AG09319 (cell line): ENCODE results near the gene SERTAD1.

Experiments
- DNase-seq: peaks from one replicate; pipeline ENCODE4 v3.0.0-alpha.2; 2010; ENCODE audit warnings: low read depth; ENCODE audit errors: extremely low read depth
- CTCF ChIP-seq: IDR thresholded peaks from 2 replicates; pipeline ENCODE4 v1.5.1; 2011; ENCODE audit warnings: low read depth, mild to moderate bottlenecking, inconsistent platforms, low read length, moderate library complexity

Gene SERTAD1

GRCh38 chr19:40423938-40424337, 1.9 kb downstream of the SERTAD1 start:
- no peak for DNase-seq
- no peak for TF ChIP-seq CTCF

- no peak for DNase-seq
- TF ChIP-seq CTCF: no peak
These were observed 2.8 kb downstream of the SERTAD1 start for GRCh38 chr19:40422748-40423566.

- no peak for DNase-seq
- no peak for TF ChIP-seq CTCF
These were observed 3.6 kb downstream of the SERTAD1 start for GRCh38 chr19:40421993-40422747.

- TF ChIP-seq CTCF: peak; percentile 100
- peak; percentile 80 for DNase-seq
These were observed 4.7 kb downstream of the SERTAD1 start for GRCh38 chr19:40420766-40421765.

GRCh38 chr19:40420451-40420765, 5.4 kb downstream of the SERTAD1 start:
- no peak for TF ChIP-seq CTCF

GRCh38 chr19:40419780-40420179, 6.0 kb downstream of the SERTAD1 start:
- DNase-seq: no peak
- no peak for TF ChIP-seq CTCF

More at GRCh38 chr19:40420451-40420765, 5.4 kb downstream of the SERTAD1 start:
- DNase-seq: no peak
